ENCODE data around the gene TRIP13.
A peak's percentile ranks its signal among the peaks of the same experiment; 100 is the strongest.
"Not testable (repeated sequence)": the region's sequence is repeated elsewhere in the genome, so short reads cannot be mapped to it uniquely, and the experiment has no call there.

The TRIP13 gene

GRCh38 chr5:921456-922435 is 29.1 kb downstream of the TRIP13 start:
- no peak for DNase-seq

GRCh38 chr5:922436-923280 is 30.0 kb downstream of the TRIP13 start:
- DNase-seq, result no peak

GRCh38 chr5:923281-923873 is 30.7 kb downstream of the TRIP13 start:
- peak; percentile 58 to 71 for DNase-seq

- DNase-seq, result peak; percentile 10 to 20
Observed at GRCh38 chr5:926417-927171, 33.9 kb downstream of the TRIP13 start.

- no peak for DNase-seq
Observed at GRCh38 chr5:927172-928015, 34.7 kb downstream of the TRIP13 start.

- DNase-seq, result not testable (repeated sequence)
Observed at GRCh38 chr5:929182-929581, 36.5 kb downstream of the TRIP13 start.

- DNase-seq, result no peak
Observed at GRCh38 chr5:929596-929995, 36.9 kb downstream of the TRIP13 start.

GRCh38 chr5:930866-931265 is 38.2 kb downstream of the TRIP13 start:
- DNase-seq, result no peak

- DNase-seq, result no peak
Observed at GRCh38 chr5:931570-932145, 39.0 kb downstream of the TRIP13 start.

- DNase-seq, result no peak
Observed at GRCh38 chr5:932151-932627, 39.5 kb downstream of the TRIP13 start.

GRCh38 chr5:932628-933250 is 40.1 kb downstream of the TRIP13 start:
- no peak for DNase-seq

GRCh38 chr5:933251-933861 is 40.7 kb downstream of the TRIP13 start:
- DNase-seq, result no peak

- not testable (repeated sequence) for DNase-seq
Observed at GRCh38 chr5:933951-934350, 41.3 kb downstream of the TRIP13 start.

- DNase-seq, result not testable (repeated sequence)
Observed at GRCh38 chr5:934381-934967, 41.8 kb downstream of the TRIP13 start.

GRCh38 chr5:935510-936084 is 42.9 kb downstream of the TRIP13 start:
- DNase-seq, result no peak

- DNase-seq, result no peak
Observed at GRCh38 chr5:936149-937144, 43.8 kb downstream of the TRIP13 start.

- DNase-seq, result no peak
Observed at GRCh38 chr5:937151-937924, 44.7 kb downstream of the TRIP13 start.
